Thyroid gland (tissue), 4 donors: ENCODE results near the gene ADAMTS17. TPM values are rescaled to one million over a fixed set of nuclear protein-coding genes. Genes with fewer than 3 reads are reported as not detected.

Experiments used
- DNase-seq, 2 donors: peaks; one replicate each; pipeline ENCODE4 v3.0.0-alpha.2; 2019
- H3K27ac ChIP-seq, 3 donors: fragments of 200-600 bp; sonication (generic); 1 replicate in 2 of 3; 2 replicates in 1 of 3; pipeline ENCODE4 v1.5.1; 2016 to 2019; ENCODE audit warnings: mild to moderate bottlenecking in 1 of 3, moderate library complexity in 1 of 3
- H3K27me3 ChIP-seq: fragments of 200-600 bp; sonication (generic); one replicate; pipeline ENCODE4 v1.5.1; 2019
- H3K36me3 ChIP-seq, 2 donors: fragments of 200-600 bp; sonication (generic); one replicate each; pipeline ENCODE4 v1.5.1; 2016 to 2019
- H3K4me1 ChIP-seq, 2 donors: fragments of 200-600 bp; sonication (generic); one replicate each; pipeline ENCODE4 v1.5.1; 2017 to 2019
- H3K4me3 ChIP-seq, 3 donors: fragments of 200-600 bp; sonication (generic); replicated peaks in 1 of 3; 1 replicate in 2 of 3; 2 replicates in 1 of 3; pipeline ENCODE4 v1.5.1; 2016; ENCODE audit warnings: mild to moderate bottlenecking in 1 of 3
- H3K9me3 ChIP-seq: fragments of 200-600 bp; sonication (generic); one replicate; pipeline ENCODE4 v1.5.1; 2017
- CTCF ChIP-seq, 6 experiments: fragments of 200-600 bp in 3 of 6; fragments of 450-650 bp in 3 of 6; sonication (generic) in 3 of 6; IDR thresholded peaks; one replicate each; pipeline ENCODE4 v1.5.1; 2016 to 2019; ENCODE audit warnings: antibody characterized with exemption in 6 of 6, mild to moderate bottlenecking in 2 of 6, inconsistent platforms in 1 of 6, moderate library complexity in 1 of 6
- POLR2A ChIP-seq, 2 donors: fragments of 450-650 bp; IDR thresholded peaks; one replicate each; pipeline ENCODE4 v1.6.1; 2017; ENCODE audit warnings: antibody characterized with exemption in 2 of 2, mild to moderate bottlenecking in 2 of 2, moderate library complexity in 1 of 2
- WGBS, 2 donors: methylation state at CpG; one replicate each; pipeline ENCODE4 v1.1.5; 2017; 5-methylcytosine and 5-hydroxymethylcytosine counted together
- intact Hi-C: fragments of 100-400 bp; cut with DNase I; formaldehyde crosslinking; loops from one replicate; pipeline ENCODE4 v1.15.1; 2023
- total RNA-seq, 4 donors: library from RNA; depleted of rRNA; stranded (reverse); fragments of >200 nt; gene quantifications; one replicate each; pipeline ENCODE4 v1.2.3, GENCODE V29; 2016

ADAMTS17 gene
- total RNA-seq, 4 donors from 2014 or later = 3.5 to 667 (median 5.3) TPM

DNA sequence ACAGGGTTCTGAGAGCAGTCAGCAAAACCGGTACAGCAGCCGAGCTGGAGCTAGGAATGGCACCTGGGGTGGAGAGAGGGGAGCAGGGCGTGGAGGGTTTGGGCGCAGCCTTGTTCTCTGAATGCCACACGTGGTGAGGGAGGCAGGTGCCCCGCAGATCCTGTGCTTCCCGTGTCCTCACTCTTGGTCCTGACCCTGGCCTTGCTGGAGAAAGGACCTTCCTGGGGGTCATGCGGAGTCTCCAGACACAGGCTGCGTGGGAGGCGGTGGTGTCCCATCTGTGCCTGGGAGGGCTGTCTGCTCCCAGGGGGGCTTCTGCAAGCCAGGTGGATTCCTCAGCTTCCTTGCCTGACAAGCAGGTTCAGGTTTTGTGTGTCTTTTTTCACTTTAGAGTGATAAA, 363.8 kb downstream of the ADAMTS17 start:
- no peak for DNase-seq
- intact Hi-C loops = no loop called here
- no peaks in the 10 kb centered on the region for H3K27me3 ChIP-seq
- no peak overlapping the region for H3K27ac ChIP-seq
- H3K4me3 ChIP-seq = no peak overlapping the region
- TF ChIP-seq POLR2A (IDR thresholded peaks at IDR 0.05) (no peak), CTCF (IDR thresholded peaks at IDR 0.05) (no peak)
- WGBS, 2 donors = 89 to 98% methylated on average over 9 of the region's 10 CpGs
- H3K9me3 ChIP-seq = no peaks in the 10 kb centered on the region
- peaks cover 7 to 13% of the 10 kb centered on the region in 2 donors for H3K4me1 ChIP-seq
- no peaks in the 10 kb centered on the region for H3K36me3 ChIP-seq

GRCh38 chr15:99976811-99977271, 364.9 kb downstream of the ADAMTS17 start:
- 43 to 63% methylated on average over 9 of the region's 9 CpGs for WGBS, 2 donors

DNA sequence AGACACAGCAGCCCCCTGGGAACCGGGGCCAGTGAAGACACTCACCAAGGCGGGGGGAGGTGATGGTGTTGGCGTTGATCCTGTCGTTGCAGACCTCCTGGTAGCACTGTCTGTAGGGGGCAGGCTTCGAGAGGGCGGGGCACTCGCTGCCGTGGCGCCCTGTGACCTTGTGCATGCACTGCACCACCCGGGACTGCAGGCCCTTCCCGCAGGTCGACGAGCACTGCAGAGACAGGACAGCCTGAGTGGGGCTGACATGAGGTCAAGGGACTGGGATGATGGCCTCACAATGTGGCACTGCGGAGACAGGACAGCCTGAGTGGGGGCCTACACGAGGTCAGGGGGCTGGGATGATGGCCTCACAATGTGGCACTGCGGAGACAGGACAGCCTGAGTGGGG, 365.8 kb downstream of the ADAMTS17 start:
- TF ChIP-seq CTCF (IDR thresholded peaks at IDR 0.05) (no peak), POLR2A (IDR thresholded peaks at IDR 0.05) (no peak)
- no peaks in the 10 kb centered on the region for H3K27me3 ChIP-seq
- H3K36me3 ChIP-seq = no peaks in the 10 kb centered on the region
- H3K4me1 ChIP-seq = peaks cover 5 to 7% of the 10 kb centered on the region in 2 donors
- WGBS, 2 donors = 88 to 91% methylated on average over 4 to 16 of the region's 16 CpGs
- H3K4me3 ChIP-seq = no peak overlapping the region
- peak overlapping the region in 1 of 3 donors; percentile 66 for H3K27ac ChIP-seq
- intact Hi-C loops = no loop called here
- H3K9me3 ChIP-seq = no peaks in the 10 kb centered on the region
- DNase-seq = no peak

More at GRCh38 chr15:99976811-99977271, 364.9 kb downstream of the ADAMTS17 start:
- H3K27me3 ChIP-seq = no peaks in the 10 kb centered on the region
- peak overlapping the region in 2 of 3 donors; percentile 48 to 66 for H3K27ac ChIP-seq
- intact Hi-C loops = no loop called here
- H3K9me3 ChIP-seq = no peaks in the 10 kb centered on the region
- peak; percentile 57 to 62 for DNase-seq
- H3K4me3 ChIP-seq = no peak overlapping the region
- no peaks in the 10 kb centered on the region for H3K36me3 ChIP-seq
- TF ChIP-seq POLR2A (IDR thresholded peaks at IDR 0.05) (no peak), CTCF (IDR thresholded peaks at IDR 0.05) (no peak)
- peaks cover 5 to 7% of the 10 kb centered on the region in 2 donors for H3K4me1 ChIP-seq

GRCh38 chr15:99974246-99974645, 367.5 kb downstream of the ADAMTS17 start:
- Histone ChIP-seq H3K27ac (no peak overlapping the region), H3K4me3 (no peak overlapping the region), H3K9me3 (no peaks in the 10 kb centered on the region), H3K36me3 (no peaks in the 10 kb centered on the region), H3K4me1 (peaks cover 5 to 7% of the 10 kb centered on the region in 2 donors), H3K27me3 (no peaks in the 10 kb centered on the region)
- intact Hi-C loops = no loop called here
- no peak for TF ChIP-seq CTCF (IDR thresholded peaks at IDR 0.05)
- TF ChIP-seq POLR2A (IDR thresholded peaks at IDR 0.05) = no peak
- no peak for DNase-seq
- WGBS, 2 donors = 94% methylated on average over 17 of the region's 17 CpGs

DNA sequence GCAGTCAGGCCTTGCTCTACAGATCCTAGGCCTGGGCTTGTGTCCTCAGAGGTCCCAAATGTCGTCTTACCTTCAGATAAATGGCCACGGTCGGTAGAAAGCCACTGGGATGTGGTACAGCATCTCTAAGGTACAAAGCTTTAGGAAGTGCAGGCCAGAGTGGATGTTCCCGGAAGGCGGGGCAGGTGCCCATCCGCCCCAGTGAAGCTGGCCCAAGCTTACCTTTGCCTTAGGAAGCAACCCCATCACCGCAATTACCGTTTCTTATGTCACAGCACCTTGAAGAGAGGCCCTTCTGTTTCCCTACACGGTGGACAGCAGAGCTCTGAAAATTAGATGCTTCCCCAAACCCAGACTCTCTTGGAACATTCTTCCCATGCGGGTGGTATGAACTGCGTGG, 368.4 kb downstream of the ADAMTS17 start:
- intact Hi-C loops = no loop called here
- no peak for TF ChIP-seq POLR2A (IDR thresholded peaks at IDR 0.05)
- no peak for TF ChIP-seq CTCF (IDR thresholded peaks at IDR 0.05)
- H3K36me3 ChIP-seq = no peaks in the 10 kb centered on the region
- H3K9me3 ChIP-seq = no peaks in the 10 kb centered on the region
- no peaks in the 10 kb centered on the region for H3K27me3 ChIP-seq
- no peak for DNase-seq
- H3K27ac ChIP-seq = no peak overlapping the region
- peaks cover 5 to 7% of the 10 kb centered on the region in 2 donors for H3K4me1 ChIP-seq
- H3K4me3 ChIP-seq = no peak overlapping the region
- 96 to 99% methylated on average over 11 of the region's 11 CpGs for WGBS, 2 donors
